ENCODE measurements around the gene C2orf49.

C2orf49 gene

GRCh38 chr2:105385731-105386540, 48.6 kb downstream of the C2orf49 start:
- DNase-seq: no peak

- no peak for DNase-seq
These were observed 49.9 kb downstream of the C2orf49 start for GRCh38 chr2:105387225-105387624.

- DNase-seq: no peak
These were observed 51.6 kb downstream of the C2orf49 start for GRCh38 chr2:105388971-105389381.

- no peak for DNase-seq
These were observed 53.1 kb downstream of the C2orf49 start for GRCh38 chr2:105390454-105390853.

- DNase-seq: no peak
These were observed 53.8 kb downstream of the C2orf49 start for GRCh38 chr2:105391058-105391627.

GRCh38 chr2:105391763-105392662, 54.7 kb downstream of the C2orf49 start:
- no peak for DNase-seq

- no peak for DNase-seq
These were observed 56.2 kb downstream of the C2orf49 start for GRCh38 chr2:105393373-105394055.

GRCh38 chr2:105394951-105395611, 57.7 kb downstream of the C2orf49 start:
- DNase-seq: no peak

GRCh38 chr2:105395691-105396090, 58.4 kb downstream of the C2orf49 start:
- DNase-seq: no peak

- no peak for DNase-seq
These were observed 59.1 kb downstream of the C2orf49 start for GRCh38 chr2:105396254-105397024.

- DNase-seq: no peak
These were observed 59.8 kb downstream of the C2orf49 start for GRCh38 chr2:105397025-105397722.

GRCh38 chr2:105397953-105398335, 60.6 kb downstream of the C2orf49 start:
- DNase-seq: no peak

GRCh38 chr2:105398336-105399206, 61.2 kb downstream of the C2orf49 start, which contains the start of gene FHL2:
Gene FHL2 (minus strand): TSS chr2:105399051. CDS start chr2:105386516, 12,535 bp downstream.
- peak; percentile 59 for DNase-seq

All from CD4-positive, alpha-beta T cell treated with Interleukin-15 for 1 hour (primary cell).